GM19395 (cell line): ENCODE measurements around the gene HHATL.

Experiments used
- ATAC-seq: cut with Tn5 transposase; IDR thresholded peaks from one replicate; pipeline ENCODE4 v1.9.1; 2021; ENCODE audit warnings: mild to moderate bottlenecking, moderate library complexity; ENCODE audit not compliant: unreplicated experiment

The HHATL gene

GRCh38 chr3:42702066-42702951 lies at the start of gene HHATL:
HHATL (minus strand) TSS chr3:42702798; CDS start chr3:42700826, 1,972 bp downstream.
- no peak for ATAC-seq

GRCh38 chr3:42751609-42752008 lies 49.0 kb upstream of the HHATL start:
- ATAC-seq: no peak

GRCh38 chr3:42750834-42751233 lies 48.2 kb upstream of the HHATL start:
- no peak for ATAC-seq

GRCh38 chr3:42749753-42750231 lies 47.2 kb upstream of the HHATL start:
- no peak for ATAC-seq

GRCh38 chr3:42749025-42749752 lies 46.6 kb upstream of the HHATL start:
- no peak for ATAC-seq

GRCh38 chr3:42747581-42747980 lies 45.0 kb upstream of the HHATL start:
- ATAC-seq: no peak

GRCh38 chr3:42746455-42747450 lies 44.2 kb upstream of the HHATL start:
- no peak for ATAC-seq

- ATAC-seq: no peak
Observed at GRCh38 chr3:42745776-42746454, 43.3 kb upstream of the HHATL start.

GRCh38 chr3:42745291-42745745 lies 42.7 kb upstream of the HHATL start:
- ATAC-seq: no peak

GRCh38 chr3:42743204-42743995 lies 40.8 kb upstream of the HHATL start:
- ATAC-seq: no peak

- ATAC-seq: no peak
Observed at GRCh38 chr3:42742688-42743087, 40.1 kb upstream of the HHATL start.

- no peak for ATAC-seq
Observed at GRCh38 chr3:42742259-42742658, 39.7 kb upstream of the HHATL start.

GRCh38 chr3:42741796-42742195 lies 39.2 kb upstream of the HHATL start:
- ATAC-seq: no peak

GRCh38 chr3:42739401-42740158 lies 37.0 kb upstream of the HHATL start:
- no peak for ATAC-seq

GRCh38 chr3:42736531-42736930 lies 33.9 kb upstream of the HHATL start:
- no peak for ATAC-seq

GRCh38 chr3:42736081-42736480 lies 33.5 kb upstream of the HHATL start:
- no peak for ATAC-seq

GRCh38 chr3:42735615-42736014 lies 33.0 kb upstream of the HHATL start:
- ATAC-seq: no peak

GRCh38 chr3:42735019-42735418 lies 32.4 kb upstream of the HHATL start:
- no peak for ATAC-seq
